ENCODE data around the gene WDR72.

- TF ChIP-seq GATA2 (IDR thresholded peaks at IDR 0.05; ENCODE audit: low read depth, low read length) (no peak), GATA3 (IDR thresholded peaks at IDR 0.05; ENCODE audit: low read depth, low read length) (no peak)
Observed at GRCh38 chr15:53576841-53577240, 182.6 kb downstream of the WDR72 start.

Measured in SH-SY5Y (cell line).